Activated T-helper 1 cell treated with anti-CD3 and anti-CD28 coated beads, Interleukin-2, amount 50 U/mL, for 16 hours (primary cell): Measurements from ENCODE around the gene DENND1A.
"Not testable (repeated sequence)": the region's sequence is repeated elsewhere in the genome, so short reads cannot be mapped to it uniquely, and the experiment has no call there.

Source experiments
- DNase-seq, 2 donors: peaks; one replicate each; pipeline ENCODE4 v3.0.0-alpha.2; 2020; ENCODE audit warnings: low read depth in 1 of 2, low spot score in 1 of 2

The DENND1A gene, protein sequence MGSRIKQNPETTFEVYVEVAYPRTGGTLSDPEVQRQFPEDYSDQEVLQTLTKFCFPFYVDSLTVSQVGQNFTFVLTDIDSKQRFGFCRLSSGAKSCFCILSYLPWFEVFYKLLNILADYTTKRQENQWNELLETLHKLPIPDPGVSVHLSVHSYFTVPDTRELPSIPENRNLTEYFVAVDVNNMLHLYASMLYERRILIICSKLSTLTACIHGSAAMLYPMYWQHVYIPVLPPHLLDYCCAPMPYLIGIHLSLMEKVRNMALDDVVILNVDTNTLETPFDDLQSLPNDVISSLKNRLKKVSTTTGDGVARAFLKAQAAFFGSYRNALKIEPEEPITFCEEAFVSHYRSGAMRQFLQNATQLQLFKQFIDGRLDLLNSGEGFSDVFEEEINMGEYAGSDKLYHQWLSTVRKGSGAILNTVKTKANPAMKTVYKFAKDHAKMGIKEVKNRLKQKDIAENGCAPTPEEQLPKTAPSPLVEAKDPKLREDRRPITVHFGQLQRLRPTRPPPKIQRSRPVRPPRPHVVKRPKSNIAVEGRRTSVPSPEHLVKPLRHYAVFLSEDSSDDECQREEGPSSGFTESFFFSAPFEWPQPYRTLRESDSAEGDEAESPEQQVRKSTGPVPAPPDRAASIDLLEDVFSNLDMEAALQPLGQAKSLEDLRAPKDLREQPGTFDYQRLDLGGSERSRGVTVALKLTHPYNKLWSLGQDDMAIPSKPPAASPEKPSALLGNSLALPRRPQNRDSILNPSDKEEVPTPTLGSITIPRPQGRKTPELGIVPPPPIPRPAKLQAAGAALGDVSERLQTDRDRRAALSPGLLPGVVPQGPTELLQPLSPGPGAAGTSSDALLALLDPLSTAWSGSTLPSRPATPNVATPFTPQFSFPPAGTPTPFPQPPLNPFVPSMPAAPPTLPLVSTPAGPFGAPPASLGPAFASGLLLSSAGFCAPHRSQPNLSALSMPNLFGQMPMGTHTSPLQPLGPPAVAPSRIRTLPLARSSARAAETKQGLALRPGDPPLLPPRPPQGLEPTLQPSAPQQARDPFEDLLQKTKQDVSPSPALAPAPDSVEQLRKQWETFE

DNA sequence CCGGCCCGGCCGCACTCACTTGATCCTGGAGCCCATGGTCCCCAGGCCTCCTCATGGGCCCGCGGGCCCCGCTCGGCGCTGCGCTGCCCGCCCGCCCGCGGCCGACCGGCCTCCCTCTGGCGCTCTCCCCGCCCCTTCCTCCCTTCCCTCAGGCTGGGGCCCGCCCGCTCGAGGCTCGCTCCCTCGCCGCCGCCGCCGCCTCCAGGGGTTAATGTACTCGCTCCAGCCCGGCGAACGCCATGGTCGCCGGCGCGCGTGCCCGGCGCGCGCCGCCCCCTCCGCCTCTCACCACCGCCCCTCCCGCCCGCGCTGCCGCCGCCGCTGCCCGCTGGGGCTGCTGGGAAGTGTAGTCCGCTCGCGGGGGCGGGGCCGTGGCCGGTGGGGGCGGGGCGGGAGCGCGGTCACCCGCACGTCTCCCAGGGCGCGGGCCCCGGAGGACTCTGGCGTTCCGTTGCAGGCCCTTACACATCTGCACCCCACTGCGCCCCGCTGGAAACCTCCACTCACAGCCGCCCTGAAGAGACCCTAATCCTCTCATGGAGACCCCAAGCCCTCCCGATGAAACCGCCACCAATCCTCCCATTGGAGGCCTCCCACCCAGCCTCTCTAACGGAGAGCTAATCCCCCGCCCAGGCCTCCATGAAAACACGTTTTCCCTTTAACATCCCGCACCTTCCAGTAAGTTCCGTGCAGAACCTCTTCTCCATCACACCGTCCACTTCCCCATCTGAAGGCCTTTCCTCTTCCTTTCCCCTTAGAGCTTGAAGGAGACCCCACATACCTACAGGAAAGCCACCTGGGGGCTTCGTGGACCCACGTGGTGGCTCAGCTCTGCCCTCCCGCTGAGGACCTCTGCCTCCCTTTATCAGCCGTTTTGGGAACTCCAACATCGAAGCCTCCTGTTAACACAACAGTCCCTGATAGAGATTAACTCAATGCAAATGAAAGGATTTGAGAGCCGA is at the start of gene DENND1A:
Gene DENND1A (minus strand): TSS at position 257 of the 962 bp plus-strand sequence. CDS start 221 bp downstream, at position 36.
- DNase-seq = peak; percentile 68 to 85

DNA sequence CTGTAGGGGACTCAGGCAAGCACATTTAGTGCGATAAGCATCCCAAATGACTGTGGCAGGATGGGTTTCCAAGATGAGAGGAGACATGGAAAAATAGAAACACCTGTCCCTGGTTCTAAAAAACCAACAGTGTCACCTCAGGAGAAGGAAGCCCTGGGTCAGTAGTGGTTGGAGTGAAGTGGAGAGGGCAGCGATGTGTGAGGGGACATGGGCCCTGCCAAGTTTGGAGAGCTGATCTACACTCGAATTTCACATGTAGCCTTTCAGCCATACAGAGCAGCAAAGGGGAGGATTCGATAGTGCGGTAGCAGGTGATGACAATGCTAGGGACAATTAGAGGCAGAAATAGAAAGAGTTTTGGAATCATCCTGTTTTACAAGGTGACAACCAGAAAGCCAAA is 49.1 kb upstream of the DENND1A start:
- DNase-seq = no peak

DNA sequence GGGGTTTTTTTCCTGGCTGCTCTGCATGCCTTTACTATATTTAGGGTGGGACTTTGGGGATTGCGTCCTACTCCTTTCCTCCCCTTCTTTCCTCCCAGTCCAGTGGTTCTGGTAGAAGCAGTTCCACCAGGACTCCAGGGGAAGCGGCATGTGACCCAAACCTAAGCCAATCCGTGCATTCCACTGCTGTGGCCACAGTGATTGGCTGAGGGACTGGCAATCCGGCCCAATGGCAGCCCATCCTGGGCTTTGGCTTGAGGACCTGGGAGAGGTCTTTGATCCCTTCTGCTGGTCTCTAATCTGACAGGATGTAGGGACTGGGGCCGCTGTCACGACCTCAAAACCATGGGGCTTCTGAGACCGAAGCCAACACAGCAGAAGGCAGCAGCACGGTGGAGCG is 46.7 kb upstream of the DENND1A start:
- DNase-seq = not testable (repeated sequence)

DNA sequence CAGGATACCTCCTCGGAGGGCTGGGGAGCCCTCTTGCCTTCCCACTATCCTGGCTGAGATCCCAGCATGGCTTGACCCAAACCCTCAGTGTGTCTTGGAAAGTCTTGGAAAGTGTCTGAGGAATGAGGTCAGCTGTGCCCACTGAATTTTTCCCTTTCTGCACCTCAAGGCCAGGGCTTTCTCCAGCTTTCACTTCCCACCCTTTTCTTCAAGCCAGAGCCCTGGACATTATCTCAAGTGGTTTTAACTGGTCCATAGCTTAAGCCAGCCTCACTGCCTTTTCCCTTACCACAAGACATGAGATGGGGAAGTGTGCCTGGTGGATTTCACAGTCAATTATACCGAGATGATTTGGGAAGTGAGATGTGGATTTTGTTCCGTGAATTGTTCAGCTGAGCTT is 45.9 kb upstream of the DENND1A start:
- DNase-seq = no peak

DNA sequence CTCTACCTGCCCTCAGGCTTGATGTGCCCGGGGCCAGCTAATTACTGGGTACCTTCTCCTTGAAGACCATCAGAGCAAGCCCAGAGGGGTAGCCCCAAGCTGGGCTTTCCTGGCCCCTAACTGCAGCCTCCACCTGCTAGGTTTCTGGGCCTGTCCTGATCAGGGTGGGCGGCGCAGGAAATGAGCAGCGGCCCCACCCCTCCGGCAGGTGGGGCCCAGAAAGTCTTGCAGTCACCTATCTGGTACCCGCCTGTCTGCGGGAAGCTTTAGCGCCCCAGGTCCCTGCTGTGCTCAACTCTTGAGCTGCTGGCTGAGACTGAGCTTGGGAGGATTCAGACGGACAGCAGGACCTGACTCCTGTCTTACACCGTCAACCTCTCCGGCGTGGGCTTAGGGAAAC is 44.5 kb upstream of the DENND1A start:
- DNase-seq = no peak

DNA sequence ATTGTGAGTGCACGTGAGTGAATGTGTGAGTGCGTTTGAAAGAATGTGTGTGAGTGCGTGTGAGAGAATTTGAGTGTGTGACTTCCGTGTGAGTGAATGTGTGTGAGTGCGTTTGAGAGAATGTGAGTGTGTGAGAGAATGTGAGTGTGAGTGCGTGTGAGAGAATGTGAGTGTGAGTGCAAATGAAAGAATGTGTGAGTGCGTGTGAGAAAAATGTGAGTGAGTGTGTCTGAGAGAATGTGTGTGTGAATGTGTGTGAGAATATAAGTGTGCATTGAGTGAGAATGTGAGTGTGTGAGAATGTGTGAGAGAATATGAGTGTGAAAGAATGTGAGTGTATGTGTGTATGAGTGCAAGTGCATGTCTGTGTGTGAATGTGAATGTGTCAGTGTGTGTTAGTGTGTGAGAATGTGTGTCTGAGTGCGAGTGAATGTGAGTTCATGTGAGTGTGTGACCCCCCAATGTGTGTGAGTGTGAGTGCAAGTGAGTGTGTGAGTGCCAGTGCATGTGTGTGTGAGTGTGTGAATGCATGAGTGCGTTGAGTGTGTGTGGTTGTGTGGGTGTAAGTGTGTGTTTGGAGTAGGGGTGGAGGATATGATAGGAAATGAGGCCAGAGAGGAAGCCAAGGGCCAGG is 43.8 kb upstream of the DENND1A start:
- no peak for DNase-seq

DNA sequence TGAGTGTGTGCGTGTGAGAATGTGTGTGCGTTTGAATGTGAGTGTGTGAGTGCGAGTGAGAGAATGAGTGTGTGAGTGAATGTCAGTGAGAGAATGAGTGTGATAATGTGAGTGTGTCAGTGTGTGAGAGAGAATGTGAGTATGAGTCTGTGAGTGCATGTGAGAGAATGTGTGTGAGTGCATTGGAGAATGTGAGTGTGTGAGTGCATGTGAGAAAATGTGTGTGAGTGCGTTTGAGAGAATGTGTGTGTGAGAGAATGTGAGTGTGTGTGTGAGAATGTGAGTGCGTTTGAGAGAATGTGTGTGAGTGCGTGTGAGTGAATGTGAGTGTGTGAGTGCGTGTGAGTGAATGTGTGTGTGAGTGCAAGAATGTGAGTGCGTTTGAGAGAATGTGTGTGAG is 42.7 kb upstream of the DENND1A start:
- no peak for DNase-seq

DNA sequence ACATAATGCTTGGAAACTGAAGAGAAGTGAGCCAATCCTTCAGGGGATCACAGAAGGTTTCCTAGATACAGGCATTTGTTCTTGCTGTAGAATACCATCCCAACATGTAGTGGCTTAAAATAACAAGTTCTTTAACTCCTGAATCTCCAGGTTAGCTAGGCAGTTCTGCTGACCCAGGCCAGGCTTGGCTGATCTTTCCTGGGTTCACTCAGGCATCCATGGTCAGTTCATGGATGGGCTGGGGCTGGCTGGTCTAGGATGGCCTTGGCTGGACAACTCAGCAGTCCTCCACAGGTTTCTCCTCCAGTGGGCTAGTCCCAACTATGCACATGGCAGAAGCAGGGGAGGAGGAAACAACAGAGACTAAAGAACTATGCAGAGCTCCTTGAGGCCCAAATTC is 37.4 kb upstream of the DENND1A start:
- no peak for DNase-seq

DNA sequence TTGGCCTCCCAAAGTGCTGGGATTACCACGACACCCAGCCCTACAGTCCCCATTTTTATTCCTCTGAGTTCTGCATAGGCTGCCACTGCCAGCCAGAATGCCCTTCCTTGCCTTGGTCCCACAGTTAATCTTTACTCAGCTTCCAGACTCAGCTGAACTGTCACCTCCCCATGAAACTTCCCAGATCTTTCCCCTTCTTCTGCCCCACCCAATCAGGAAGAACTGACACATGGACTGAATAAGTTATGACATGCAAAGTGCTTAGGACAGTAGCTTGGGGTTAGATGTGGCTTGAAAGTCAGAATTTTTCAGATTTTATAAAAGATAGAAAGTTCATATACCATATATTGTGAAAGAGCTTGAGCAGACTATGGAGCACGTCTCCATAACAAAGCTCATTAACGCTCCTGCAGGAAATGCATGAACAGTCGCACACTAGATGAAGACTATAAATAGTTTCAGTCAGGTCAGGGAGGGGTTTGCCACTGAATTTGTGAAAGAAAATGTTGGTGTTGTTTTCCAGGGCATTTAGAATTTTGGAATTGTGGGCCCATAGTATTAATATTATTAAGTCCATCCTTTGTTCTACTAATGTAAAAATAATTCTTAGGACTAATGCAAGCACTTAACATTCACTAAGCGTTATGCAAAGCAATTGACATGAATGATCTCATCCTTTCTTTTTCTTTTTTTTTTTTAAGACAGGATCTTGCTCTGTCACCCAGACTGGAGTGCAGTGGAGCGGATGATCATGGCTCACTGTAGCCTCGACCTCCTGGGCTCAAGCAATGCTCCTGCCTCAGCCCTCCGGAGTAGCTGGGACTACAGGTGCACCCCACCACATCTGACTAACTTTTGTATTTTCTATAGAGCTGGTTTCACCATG is 36.1 kb upstream of the DENND1A start:
- no peak for DNase-seq

DNA sequence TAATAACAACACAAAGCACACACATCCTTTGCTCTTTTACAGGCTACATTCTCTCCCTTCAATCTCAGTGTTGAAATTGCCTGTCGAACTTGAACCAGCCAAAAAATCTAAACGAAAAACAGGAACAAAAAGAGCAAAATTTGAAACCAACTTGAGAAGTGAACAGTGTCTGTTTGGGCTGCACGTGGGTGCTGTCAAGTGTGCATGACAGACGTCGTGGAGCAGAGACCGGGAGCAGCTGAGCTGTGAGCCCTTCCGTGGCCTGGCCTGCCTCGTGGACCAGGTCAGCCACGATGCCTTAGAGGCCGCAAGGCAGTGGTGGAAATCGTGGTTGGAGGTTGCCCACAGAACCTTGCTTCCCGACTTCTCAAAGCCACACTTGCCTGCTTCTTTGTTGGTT is 34.8 kb upstream of the DENND1A start:
- DNase-seq = no peak

DNA sequence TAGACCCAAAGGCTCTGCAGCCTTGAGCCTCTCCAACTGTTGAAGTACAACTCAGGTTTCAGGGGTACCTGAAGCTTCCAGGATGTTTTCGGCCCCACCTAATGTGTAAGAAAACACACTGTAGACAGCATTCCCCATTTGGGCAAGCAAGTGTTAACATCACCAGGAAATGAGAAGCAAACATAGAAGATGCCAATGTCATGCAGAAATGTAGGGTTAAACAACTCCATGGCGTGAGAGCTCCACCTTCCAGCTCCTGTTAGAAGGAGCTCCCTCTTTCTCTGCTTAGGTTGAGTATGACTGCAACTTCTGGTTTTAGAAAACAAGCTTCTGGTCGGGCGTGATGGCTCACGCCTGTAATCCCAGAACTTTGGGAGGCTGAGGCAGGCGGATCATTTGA is 31.0 kb upstream of the DENND1A start:
- DNase-seq = no peak

DNA sequence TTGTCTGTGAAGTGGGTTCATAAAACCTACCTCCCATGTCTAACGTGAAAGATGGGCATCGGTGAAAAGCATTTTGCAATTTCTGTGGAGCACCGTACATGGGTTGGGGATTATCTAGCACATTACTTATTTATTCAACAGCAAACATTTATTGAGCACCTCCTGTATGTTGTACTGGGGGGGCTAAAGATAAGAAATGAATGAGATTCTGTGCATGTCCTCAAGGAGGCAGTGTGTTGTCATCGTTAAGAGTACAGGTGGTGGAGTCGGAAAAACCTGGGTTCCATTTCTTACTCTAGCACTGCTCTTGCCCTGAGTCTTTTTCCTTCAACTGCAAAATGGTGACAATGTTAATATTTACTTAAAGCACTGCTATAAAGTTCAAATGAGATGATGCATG is 30.4 kb upstream of the DENND1A start:
- DNase-seq = no peak

DNA sequence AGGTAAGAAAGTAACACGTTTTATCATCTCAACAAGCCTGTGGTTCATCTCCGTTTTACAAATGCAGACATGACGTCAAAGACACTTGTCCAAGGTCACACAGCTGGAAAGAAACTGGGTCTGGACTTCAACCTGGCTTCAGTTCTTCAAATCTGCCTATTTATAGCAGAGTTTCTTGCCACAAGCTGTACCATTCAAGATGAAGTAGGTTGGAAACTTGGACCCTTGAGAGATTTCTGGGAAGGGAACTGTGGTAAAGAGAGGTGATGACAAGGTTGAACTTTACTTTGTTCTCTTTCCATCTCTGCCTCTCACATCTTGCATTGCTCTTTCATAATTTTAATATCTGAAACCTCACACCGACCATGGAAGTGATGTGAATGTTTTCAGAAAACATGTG is 29.9 kb upstream of the DENND1A start:
- DNase-seq = no peak

DNA sequence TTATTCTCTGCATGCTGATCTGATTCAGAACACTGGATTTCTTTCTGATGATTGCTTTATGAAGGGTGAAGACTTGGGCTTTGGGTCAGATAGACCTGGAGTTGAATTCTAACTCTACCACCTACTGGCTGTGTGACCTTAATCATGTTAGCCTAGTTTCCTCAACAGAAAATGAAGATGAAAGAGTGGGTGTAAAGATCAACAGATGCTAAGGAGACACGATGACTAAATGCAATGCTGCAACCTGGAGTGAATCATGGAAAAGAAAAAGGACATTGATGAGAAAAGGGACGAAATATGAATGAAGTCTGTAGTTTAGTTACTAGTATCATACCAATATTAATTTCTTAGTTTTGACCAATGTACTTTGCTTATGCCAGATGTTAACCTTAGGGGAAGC is 27.8 kb upstream of the DENND1A start:
- DNase-seq = no peak

DNA sequence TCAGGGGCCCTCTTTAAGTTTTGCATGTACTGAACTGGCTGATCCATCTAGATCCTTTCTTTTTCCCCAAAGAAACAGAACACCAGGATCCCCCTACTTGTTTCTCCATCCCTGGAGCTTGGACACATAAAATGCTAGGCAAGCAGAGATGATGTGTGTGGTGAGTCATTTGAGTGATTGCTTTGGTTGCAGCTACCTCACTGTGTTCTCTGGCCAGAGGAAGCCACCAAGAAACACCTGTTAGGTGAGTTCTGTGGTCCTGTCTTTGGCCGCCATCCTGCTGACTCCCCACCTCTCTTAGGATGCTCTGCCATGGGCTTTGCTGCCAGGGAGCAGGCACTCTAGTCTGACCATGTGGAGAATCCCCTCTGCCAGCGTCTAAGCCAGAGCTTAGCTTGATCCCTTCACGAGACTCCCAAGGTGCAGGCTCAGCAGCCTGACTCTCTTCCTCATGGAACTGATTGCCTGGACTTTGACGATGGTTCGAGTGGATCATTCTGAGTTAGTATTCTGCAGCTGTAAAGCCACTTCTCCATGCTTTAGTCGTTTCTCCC is 27.3 kb upstream of the DENND1A start:
- no peak for DNase-seq

DNA sequence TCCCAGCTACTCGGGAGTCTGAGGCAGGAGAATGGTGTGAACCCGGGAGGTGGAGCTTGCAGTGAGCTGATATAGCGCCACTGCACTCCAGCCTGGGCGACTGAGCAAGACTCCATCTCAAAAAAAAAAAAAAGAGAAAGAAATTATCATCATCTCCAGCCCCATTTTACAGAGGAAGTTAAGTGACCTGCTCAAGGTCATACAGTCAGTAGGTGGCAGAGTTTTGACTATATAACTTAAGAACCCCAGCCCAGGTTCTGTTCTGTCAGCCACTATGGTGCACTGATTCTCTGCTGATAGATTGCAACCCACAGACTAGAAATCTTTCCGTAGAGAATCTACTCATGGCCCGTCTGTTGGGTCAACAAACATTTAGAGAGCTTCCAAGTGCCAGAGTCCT is 25.7 kb upstream of the DENND1A start:
- no peak for DNase-seq

DNA sequence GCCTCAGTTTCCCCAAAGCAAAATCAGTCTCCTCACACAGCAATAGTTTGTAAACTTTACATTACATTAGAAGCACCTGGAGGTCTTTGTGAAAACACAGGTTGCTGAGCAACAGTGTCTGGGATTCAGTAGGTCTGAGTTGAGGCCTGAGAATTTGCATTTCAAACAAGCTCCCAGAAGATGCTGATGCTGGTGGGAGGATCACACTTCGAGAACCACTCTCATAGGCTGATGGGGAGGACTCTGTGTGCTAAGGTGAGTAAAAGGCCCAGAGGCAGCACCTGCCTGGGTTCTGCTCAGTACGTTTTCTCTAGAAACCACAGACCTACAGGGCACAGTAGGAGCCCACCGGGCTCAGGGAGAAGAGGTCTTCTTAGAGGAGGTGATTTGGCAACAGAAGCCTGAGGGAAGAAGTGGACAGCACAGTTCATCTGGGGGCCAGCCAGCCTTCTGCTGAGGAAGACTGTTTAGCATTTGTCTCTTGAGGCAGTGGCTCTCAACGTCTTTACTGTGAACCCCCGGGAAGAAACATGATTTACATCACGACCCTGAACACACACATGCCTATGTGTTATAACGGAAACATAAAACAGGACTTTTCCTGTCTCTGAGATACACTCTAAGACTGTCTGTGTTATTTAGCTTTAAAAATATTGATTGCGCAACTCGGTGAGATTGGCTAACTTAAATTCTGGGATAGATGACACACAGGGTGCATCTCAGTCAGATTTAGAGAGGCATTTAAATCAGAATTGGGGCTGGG is 24.8 kb upstream of the DENND1A start:
- DNase-seq = no peak
